HepG2 (cell line): ENCODE measurements around the gene SRP72. TPM values are rescaled to one million over a fixed set of nuclear protein-coding genes. Genes with fewer than 3 reads are reported as not detected.

ENCODE experiments used
- ATF3 ChIP-seq: sonication (generic); formaldehyde crosslinking; IDR thresholded peaks from 2 replicates; pipeline ENCODE4 v1.4.0; 2020; ENCODE audit warnings: missing genetic modification reagents
- BRF2 ChIP-seq: sonication (generic); formaldehyde crosslinking; IDR thresholded peaks from 2 replicates; pipeline ENCODE4 v1.8.1; 2022; ENCODE audit warnings: mild to moderate bottlenecking, missing genetic modification reagents
- CBFB ChIP-seq: sonication (generic); formaldehyde crosslinking; IDR thresholded peaks from 2 replicates; pipeline ENCODE4 v1.4.0; 2020; ENCODE audit warnings: missing genetic modification reagents
- EED ChIP-seq: sonication (generic); formaldehyde crosslinking; IDR thresholded peaks from 2 replicates; pipeline ENCODE4 v1.5.0; 2020; ENCODE audit warnings: mild to moderate bottlenecking, missing genetic modification reagents
- ELF3 ChIP-seq: IDR thresholded peaks from 2 replicates; pipeline ENCODE4 v1.6.1; 2016; ENCODE audit warnings: missing genetic modification reagents, missing compliant biosample characterization
- GATAD1 ChIP-seq: IDR thresholded peaks from 2 replicates; pipeline ENCODE4 v1.6.1; 2016; ENCODE audit warnings: missing genetic modification reagents, missing compliant biosample characterization
- HDAC1 ChIP-seq: sonication (generic); formaldehyde crosslinking; IDR thresholded peaks from 2 replicates; pipeline ENCODE4 v1.5.1; 2020; ENCODE audit warnings: mild to moderate bottlenecking, missing genetic modification reagents
- HNF1B ChIP-seq: sonication (generic); formaldehyde crosslinking; IDR thresholded peaks from 2 replicates; pipeline ENCODE4 v1.5.1; 2020; ENCODE audit warnings: mild to moderate bottlenecking, moderate library complexity, missing genetic modification reagents
- HOXA9 ChIP-seq: sonication (generic); formaldehyde crosslinking; IDR thresholded peaks from 2 replicates; pipeline ENCODE4 v1.8.1; 2022; ENCODE audit warnings: missing genetic modification reagents, mild to moderate bottlenecking, moderate library complexity, borderline replicate concordance
- LRRFIP1 ChIP-seq: sonication (generic); formaldehyde crosslinking; conservative IDR thresholded peaks from 2 replicates; pipeline ENCODE4 v1.4.0; 2020; ENCODE audit warnings: missing genetic modification reagents
- MAFK ChIP-seq, 2 experiments: IDR thresholded peaks in 1 of 2; conservative IDR thresholded peaks in 1 of 2; 2 replicates each; pipeline ENCODE4 v1.6.1; 2011; ENCODE audit warnings: improper control_type of control experiment in 2 of 2, low read length in 2 of 2
- MEF2D ChIP-seq: sonication (generic); formaldehyde crosslinking; IDR thresholded peaks from 2 replicates; pipeline ENCODE4 v1.5.1; 2020; ENCODE audit warnings: mild to moderate bottlenecking, missing genetic modification reagents
- NFYC ChIP-seq: IDR thresholded peaks from 2 replicates; pipeline ENCODE4 v1.6.1; 2016; ENCODE audit warnings: missing genetic modification reagents, missing compliant biosample characterization
- PHF5A ChIP-seq: IDR thresholded peaks from one replicate; pipeline ENCODE4 v1.6.1; 2018; ENCODE audit warnings: low read depth, missing genetic modification reagents; ENCODE audit not compliant: unreplicated experiment
- PHF8 ChIP-seq: sonication (generic); formaldehyde crosslinking; IDR thresholded peaks from 2 replicates; pipeline ENCODE4 v1.5.0; 2020; ENCODE audit warnings: missing genetic modification reagents
- POLR2AphosphoS5 ChIP-seq: IDR thresholded peaks from 2 replicates; pipeline ENCODE4 v1.6.1; 2012; ENCODE audit warnings: low read depth, low read length
- TAF1 ChIP-seq: sonication (generic); formaldehyde crosslinking; IDR thresholded peaks from 2 replicates; pipeline ENCODE4 v1.4.0; 2020; ENCODE audit warnings: missing genetic modification reagents
- TCF7 ChIP-seq: sonication (generic); IDR thresholded peaks from 2 replicates; pipeline ENCODE4 v1.6.1; 2016; ENCODE audit warnings: antibody characterized with exemption, low read depth
- TEAD3 ChIP-seq: optimal IDR thresholded peaks from 2 replicates; pipeline ENCODE3; 2016; ENCODE audit warnings: borderline replicate concordance
- ZKSCAN1 ChIP-seq: fragments of 150-350 bp; IDR thresholded peaks from 2 replicates; pipeline ENCODE4 v1.6.1; 2014; ENCODE audit warnings: low read length
- ZNF207 ChIP-seq: fragments of 450-650 bp; IDR thresholded peaks from 2 replicates; pipeline ENCODE4 v1.6.1; 2016; ENCODE audit warnings: antibody characterized with exemption, borderline replicate concordance
- ZNF354B ChIP-seq: sonication (generic); formaldehyde crosslinking; IDR thresholded peaks from 2 replicates; pipeline ENCODE4 v1.8.0; 2022; ENCODE audit warnings: mild to moderate bottlenecking, missing genetic modification reagents
- ZNF383 ChIP-seq: sonication (generic); formaldehyde crosslinking; IDR thresholded peaks from 2 replicates; pipeline ENCODE4 v1.4.0; 2020; ENCODE audit warnings: missing genetic modification reagents, mild to moderate bottlenecking, borderline replicate concordance
- ZNF431 ChIP-seq: sonication (generic); formaldehyde crosslinking; IDR thresholded peaks from 2 replicates; pipeline ENCODE4 v1.9.0; 2022; ENCODE audit warnings: missing genetic modification reagents, low read depth, mild to moderate bottlenecking, borderline replicate concordance
- ZNF800 ChIP-seq: sonication (generic); formaldehyde crosslinking; IDR thresholded peaks from 2 replicates; pipeline ENCODE4 v1.4.0; 2020; ENCODE audit warnings: missing genetic modification reagents
- polyA plus RNA-seq, 8 experiments: library from polyadenylated mRNA; depleted of rRNA in 3 of 8; stranded (reverse) in 7 of 8; unstranded in 1 of 8; fragments of >200 nt; fragmentation: Illumina TruSeq in 4 of 8; extraction: Trizol in 4 of 8; gene quantifications; 2 replicates each; pipeline versions ENCODE4 v1.2.1 to v1.2.3, GENCODE V29; 2011 to 2016; ENCODE audit warnings: low read depth in 4 of 8, missing spikeins in 1 of 8, mixed read lengths in 1 of 8; ENCODE audit not compliant: insufficient read depth in 1 of 8
- total RNA-seq, 5 experiments: library from RNA; depleted of rRNA; stranded (reverse); fragments of >200 nt; fragmentation: Illumina TruSeq; extraction: Trizol; gene quantifications; 2 replicates each; pipeline ENCODE4 v1.2.3, GENCODE V29; 2016; ENCODE audit warnings: low read depth in 1 of 5

SRP72 gene
- total and polyA plus RNA-seq, 2 of the 13 experiments (the other 11 are each of a cell fraction or from before 2014, with no cell fraction given) = 64.9 to 75.6 TPM

GRCh38 chr4:56544573-56545131, 77.2 kb downstream of the SRP72 start (continued):
- TF ChIP-seq LRRFIP1 (CRISPR knock-in tag) = no peak
- TF ChIP-seq TAF1 (CRISPR knock-in tag) = peak; percentile 22; the same call in 1 of the 2 replicates
- TF ChIP-seq ZNF800 (CRISPR knock-in tag) = peak; percentile 93
- peak; percentile 61; the same call in 1 of the 2 replicates for TF ChIP-seq HNF1B
- no peak for TF ChIP-seq EED (CRISPR knock-in tag)
- TF ChIP-seq HOXA9 = no peak
- TF ChIP-seq TCF7 = no peak
- TF ChIP-seq HDAC1 (CRISPR knock-in tag) = peak; percentile 66
- TF ChIP-seq POLR2AphosphoS5 = no peak
- TF ChIP-seq ZNF207 = no peak
- TF ChIP-seq PHF8 = peak; percentile 52
- peak; percentile 40; the same call in 1 of the 2 replicates for TF ChIP-seq GATAD1 (CRISPR knock-in tag)
- no peak for TF ChIP-seq MAFK (conservative IDR thresholded peaks at IDR 0.05 in 1 of 2, IDR thresholded peaks at IDR 0.05 in 1 of 2; ENCODE audit: low read length in 2 of 2)
- TF ChIP-seq MEF2D = 0 out of 2 replicates have a peak, but pooled peaks have one; percentile 41
- no peak for TF ChIP-seq ZNF354B (CRISPR knock-in tag)
- no peak for TF ChIP-seq ZNF431
- TF ChIP-seq BRF2 (CRISPR knock-in tag) = no peak
- TF ChIP-seq ATF3 (CRISPR knock-in tag) = peak; percentile 61
- peak; percentile 46 for TF ChIP-seq TEAD3 (CRISPR knock-in tag)
- peak; percentile 78 for TF ChIP-seq ELF3 (CRISPR knock-in tag)
- peak; percentile 71 for TF ChIP-seq CBFB (CRISPR knock-in tag)
- TF ChIP-seq ZNF383 (CRISPR knock-in tag) = no peak
- no peak for TF ChIP-seq NFYC (CRISPR knock-in tag)
- 0 out of 2 replicates have a peak, but pooled peaks have one; percentile 26 for TF ChIP-seq ZKSCAN1
- peak; percentile 66 for TF ChIP-seq PHF5A (CRISPR knock-in tag)
